Right ventricle myocardium superior (tissue), 1 donor: ENCODE results near the gene PNPLA1. TPM values are rescaled to one million over a fixed set of nuclear protein-coding genes. Genes with fewer than 3 reads are reported as not detected.
"Not testable (repeated sequence)": the region's sequence is repeated elsewhere in the genome, so short reads cannot be mapped to it uniquely, and the experiment has no call there.

ENCODE experiments used
- ATAC-seq: fragments of 200-7000 bp; cut with Tn5 transposase; one replicate; pipeline ENCODE4 v1.9.1; 2020; ENCODE audit warnings: mild to moderate bottlenecking; ENCODE audit not compliant: poor library complexity
- DNase-seq: peaks from one replicate; pipeline ENCODE4 v3.0.0-alpha.2; 2020
- intact Hi-C: fragments of 100-400 bp; cut with DNase I; formaldehyde crosslinking; loops from one replicate; pipeline ENCODE4 v1.11.2; 2022
- total RNA-seq: library from RNA; stranded (reverse); fragmentation: NEBNext Ultra II Directional; extraction: Animal tissue kit (Norgen Biotek cat#: 25700); gene quantifications from one replicate; pipeline ENCODE4 v1.2.1, GENCODE V29; 2021
- donor health status: DM: no; HTN: yes; CAD: no; lungs with severe emphysema.

PNPLA1 gene
- total RNA-seq, 1 donor from 2014 or later: not detected

DNA sequence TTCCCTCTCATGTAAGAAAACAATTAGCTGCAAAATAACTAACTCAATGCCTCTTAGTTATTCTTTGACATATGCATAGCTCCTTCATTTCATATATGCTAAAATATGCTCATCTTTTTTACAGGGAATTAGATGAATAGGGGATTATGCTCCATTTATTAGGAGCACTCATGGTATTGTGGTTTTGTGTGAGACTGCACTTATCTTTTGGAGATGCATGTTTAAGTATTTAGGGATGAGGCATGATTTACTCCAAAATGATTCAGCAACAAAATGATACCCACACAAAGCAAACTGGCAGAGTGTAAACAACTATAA, 58.0 kb downstream of the PNPLA1 start:
- DNase-seq (no peak), ATAC-seq (no peak)
- intact Hi-C loops: no loop called here

DNA sequence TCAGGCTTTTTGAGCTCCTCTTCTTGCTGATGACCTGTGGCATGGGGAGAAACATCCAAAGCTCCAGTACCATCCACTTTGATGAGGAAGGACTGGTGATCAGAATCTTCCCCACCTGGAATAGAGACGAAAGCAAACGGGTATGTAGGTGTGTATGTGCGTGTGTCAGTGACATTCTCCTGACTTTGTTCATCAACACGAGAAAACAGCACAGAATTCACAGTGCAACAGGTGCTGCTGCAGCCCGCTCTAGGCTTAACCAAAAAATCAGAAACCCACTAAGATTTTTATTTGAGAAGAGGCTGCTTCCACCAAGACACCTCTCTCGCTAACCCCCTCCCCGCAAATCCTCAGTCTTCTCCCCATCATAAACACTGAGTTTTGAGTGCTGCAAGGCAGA, 58.7 kb downstream of the PNPLA1 start:
- ATAC-seq (no peak), DNase-seq (no peak)
- intact Hi-C loops: no loop called here

DNA sequence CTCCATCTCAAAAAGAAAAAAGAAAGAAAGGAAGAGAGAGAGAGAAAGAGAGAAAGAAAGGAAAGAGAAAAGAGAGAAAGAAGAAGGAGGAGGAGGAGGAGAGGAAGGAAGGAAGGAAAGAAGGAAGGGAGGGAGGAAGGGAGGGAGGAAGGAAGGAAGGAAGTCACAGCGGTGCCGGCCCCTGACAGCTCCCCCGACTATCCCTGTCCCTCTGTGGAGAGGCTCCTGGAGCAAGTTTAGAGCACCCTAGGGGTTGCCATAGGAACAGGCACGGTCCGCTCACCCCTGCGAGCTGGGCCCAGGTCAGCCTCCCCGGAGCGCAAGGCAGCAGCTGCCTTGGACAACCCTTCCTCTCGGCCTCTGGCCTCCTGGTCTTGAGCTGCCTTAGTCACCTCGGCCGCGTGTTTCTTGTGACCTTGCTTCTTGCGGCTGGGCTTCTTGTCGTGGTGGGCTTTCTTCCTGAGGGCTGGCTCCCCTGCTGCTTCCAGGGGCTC, 60.0 kb downstream of the PNPLA1 start:
- no peak for DNase-seq
- intact Hi-C loops: no loop called here
- no peak for ATAC-seq

DNA sequence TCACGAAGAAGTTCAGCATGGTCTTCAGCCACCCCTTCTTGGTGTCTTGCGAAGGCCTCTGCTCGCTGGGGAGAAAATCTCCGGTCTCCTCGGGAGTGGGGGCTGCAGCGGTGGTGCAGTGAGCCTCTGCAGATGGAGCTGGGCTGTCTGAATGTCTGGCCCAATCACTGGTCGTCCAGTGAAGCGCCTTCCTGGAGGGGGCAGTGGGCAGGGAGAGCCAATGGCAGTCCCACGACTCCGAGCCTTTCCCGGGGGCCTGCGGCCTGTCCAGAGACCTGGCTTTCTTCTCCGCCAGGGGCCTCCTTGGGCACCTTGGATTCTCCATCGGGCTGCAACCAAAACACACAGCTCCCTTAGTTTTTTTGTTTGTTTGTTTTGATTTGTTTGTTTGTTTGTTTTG, 60.5 kb downstream of the PNPLA1 start:
- intact Hi-C loops: no loop called here
- ATAC-seq: no peak
- no peak for DNase-seq

DNA sequence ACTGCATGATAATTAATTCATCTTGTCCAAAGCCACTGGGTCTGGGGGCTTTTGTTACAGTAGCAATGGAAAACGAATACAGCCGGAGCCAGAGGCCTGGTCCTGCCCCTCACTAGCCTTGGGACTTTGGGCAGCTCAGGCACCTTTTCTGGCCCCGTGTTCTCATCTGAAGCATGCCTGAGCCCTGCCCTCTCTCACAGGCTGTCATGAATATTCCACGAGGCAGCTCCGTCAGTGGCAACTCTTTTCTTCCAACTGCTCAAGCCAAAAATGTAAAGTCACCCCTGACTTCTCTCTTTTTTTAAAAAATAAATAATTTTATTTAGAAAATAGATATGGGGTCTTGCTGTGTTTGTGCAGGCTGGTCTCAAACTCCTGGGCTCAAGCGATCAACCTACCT, 61.5 kb downstream of the PNPLA1 start:
- intact Hi-C loops: no loop called here

DNA sequence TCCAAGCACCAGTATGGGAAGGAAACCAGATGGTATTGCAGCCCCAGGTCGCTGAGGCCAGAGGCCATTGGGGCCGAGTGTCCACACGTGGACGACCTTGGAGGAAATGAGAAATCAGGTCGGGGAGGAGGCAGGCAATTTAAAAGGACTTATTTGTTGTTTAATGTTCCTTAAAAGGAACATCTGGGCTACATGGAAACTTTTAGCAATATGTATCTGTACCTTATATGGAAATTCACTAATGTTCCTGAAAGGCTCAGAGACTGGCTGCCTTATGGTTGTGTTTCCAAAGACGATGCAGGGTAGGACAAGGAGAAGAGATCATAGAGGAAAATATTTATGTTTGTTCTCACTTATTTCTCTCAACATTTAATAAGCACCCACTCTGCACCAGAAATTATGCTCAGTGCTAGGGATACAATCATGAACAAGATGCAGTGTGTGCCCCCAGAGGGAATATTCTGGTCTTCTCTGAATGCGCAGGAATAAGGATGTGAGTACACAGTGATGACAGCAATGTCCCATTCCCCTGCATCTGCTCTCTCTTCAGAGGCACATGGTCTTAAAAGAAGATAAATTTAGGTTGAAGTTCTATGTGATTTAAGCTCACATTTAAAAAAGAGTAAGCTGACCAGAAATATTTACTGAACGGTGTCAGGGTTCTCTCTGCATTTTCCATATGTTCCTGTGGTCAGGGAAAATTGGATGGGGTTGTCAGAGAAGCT, 63.5 kb downstream of the PNPLA1 start:
- no peak for ATAC-seq
- intact Hi-C loops: no loop called here
- DNase-seq: no peak

More for the DNA sequence above, 61.5 kb downstream of the PNPLA1 start:
- ATAC-seq (no peak), DNase-seq (no peak)

DNA sequence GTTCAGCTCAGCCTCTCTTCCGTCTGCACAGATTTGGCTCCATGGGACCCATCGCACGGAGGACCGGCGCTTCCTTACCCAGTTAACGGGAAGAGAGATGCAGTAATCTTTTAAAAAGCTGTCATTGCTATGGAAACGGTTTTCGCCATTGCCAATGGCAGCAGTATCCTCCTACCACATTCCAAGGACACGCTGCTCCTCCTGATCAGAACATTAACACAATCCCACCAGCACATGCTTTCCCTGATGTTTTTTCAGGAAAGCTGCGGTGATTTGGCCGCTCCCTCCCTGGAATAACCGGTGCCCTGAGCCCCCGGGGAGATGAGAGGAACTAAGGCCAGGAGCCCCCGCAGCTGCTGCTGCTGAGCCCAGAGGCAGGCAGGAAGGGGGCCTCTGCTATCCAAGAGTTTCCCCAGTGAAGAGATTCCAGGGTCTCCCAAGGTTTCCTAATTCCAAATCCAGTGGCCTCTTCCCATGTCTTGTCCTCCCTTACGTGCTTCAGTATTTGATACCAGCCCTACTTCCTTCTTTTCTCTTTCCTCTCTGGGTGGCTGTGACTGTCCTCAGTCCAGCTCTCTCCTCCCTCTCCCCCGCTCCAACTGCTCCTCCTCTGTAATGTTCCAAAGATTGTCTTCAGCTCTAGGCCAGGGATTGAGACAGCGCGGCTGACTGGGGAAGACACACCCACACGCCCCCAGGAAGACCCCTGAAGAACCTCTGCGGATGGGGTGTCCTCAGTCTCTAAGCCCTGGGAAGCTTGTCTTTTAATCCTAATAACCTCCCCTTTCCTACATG, 64.3 kb downstream of the PNPLA1 start:
- no peak for DNase-seq
- intact Hi-C loops: no loop called here
- peak; percentile 46 for ATAC-seq

DNA sequence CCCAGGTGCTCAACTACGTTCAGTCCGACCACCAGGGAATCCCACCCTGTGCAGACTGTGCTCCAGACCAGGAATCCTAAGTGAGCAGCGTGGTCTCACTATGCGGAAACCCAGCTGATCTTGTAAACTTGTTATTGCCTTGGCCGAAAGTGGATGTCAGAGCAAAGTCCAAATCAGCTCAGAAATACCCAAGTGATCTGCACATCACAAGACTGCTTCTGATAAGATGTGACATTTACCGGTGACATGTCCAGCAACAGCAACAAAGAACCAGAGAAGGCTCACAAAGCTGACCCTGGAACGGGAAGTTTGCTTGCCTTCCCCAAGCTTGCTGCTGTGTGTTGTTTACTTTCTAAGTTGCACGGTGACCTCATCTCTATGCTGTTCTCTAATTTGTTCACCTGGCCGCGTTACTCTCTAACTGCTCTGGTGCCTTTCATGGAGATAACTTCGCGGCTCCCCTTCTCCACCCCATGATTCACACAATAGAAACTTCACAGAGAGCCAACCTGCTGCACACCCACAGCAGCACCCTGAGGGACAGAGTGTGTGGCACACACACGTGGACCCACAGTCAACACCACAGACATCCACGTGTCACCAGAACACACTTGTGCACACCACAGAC, 65.1 kb downstream of the PNPLA1 start:
- peak; percentile 25 for ATAC-seq
- no peak for DNase-seq
- intact Hi-C loops: no loop called here

DNA sequence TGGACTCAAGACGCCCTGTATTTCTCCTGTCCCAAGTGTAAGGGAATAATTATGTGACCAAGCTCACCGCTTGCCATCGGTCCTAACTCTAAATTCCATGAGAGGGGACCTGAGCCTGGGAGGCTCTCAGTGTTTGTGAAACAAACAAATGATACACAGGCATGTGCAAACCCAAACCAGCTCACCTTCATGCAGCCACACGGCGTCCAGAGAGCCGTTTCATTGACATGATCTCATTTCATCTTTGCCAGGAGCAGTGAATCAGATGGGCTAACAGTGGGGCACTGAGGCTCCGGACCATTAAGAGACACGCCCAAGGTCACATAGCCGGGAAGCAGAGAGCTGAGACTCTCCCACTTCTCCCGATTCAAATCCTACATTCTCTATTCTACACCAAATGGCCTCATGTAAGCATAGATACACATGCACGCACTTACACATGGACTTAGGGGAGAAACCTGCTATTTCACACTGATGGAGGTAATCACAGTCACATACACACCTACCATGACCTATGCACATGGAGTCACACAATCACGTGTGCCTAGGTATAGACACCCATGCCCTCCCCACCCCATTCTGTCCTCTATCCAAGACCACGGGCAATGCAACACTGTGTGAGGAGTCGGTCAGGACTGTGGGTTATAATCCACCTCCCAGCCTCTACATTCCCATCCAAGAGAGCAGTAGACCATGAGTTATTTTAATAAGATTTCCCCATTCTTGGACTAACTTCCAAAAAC, 65.8 kb downstream of the PNPLA1 start:
- intact Hi-C loops: no loop called here
- ATAC-seq (no peak), DNase-seq (no peak)

DNA sequence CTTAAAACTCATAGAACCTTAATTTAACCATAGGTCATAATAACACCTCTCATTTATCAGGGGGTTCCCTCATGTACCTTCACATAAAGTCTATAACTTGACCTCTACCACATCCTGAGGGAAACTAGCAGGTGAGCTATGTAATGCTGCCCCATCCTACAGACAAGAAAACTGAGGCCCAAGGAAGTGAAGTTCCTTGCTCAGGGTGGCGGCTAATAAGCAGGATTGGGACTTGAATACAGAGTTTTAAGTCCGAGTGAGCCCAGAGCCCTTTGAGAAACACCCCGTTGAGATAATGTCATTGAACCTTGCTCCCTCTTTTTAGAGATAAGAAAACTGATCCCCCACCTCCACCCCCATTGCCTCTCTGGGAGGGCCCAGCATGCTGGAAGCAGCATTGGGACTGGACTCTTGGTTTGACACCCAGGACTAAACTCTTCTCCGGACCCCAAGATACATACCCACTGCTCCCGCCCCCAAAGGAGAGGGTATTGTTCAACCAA, 66.4 kb downstream of the PNPLA1 start:
- intact Hi-C loops: no loop called here
- DNase-seq (no peak), ATAC-seq (no peak)

DNA sequence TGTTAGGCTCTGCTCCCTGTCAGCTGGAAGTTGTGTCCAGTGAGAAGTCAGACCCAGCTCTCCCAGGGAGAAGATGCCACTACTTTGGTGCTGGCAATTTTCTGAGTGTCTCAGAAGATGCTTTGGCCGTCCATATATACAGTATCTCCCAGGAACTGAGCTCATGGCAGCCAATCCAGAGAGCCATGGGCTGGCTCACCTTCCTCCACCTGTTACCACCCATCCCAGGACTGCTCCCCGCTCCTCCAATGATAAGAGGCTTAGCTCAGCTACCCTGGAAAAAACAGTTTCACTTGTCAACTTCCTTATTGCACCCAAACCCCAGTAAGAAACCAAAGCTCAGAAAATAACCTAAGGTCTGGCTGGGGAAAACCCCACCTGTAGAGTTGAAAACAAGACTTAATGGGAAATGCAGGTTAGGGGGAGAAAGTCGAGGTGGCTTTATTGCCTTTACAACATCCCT, 67.0 kb downstream of the PNPLA1 start, which contains the start of gene BNIP5:
TSS of gene BNIP5 (minus strand) at position 110 of the 463 bp plus-strand sequence. CDS start 6,198 bp downstream, outside the sequence.
- intact Hi-C loops: no loop called here
- DNase-seq (no peak), ATAC-seq (no peak)

DNA sequence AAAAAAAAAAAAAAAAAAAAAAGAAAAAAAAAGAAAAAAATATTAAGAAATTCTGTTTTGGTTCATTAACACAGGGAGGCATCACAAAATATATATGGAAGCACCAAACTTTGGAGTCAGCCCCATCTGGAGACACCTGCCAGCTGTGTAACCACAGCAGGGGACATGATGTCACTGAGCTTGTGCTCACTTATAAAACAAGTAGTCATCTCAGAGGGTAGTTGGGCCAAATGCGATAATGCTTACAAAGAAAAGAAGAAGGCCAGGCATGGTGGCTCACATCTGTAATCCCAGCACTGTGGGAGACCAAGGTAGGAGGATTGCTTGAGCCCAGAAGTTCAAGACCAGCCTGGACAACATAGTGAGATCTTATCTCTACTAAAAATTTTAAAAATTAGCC, 68.0 kb downstream of the PNPLA1 start:
- intact Hi-C loops: no loop called here
- ATAC-seq (no peak), DNase-seq (no peak)

DNA sequence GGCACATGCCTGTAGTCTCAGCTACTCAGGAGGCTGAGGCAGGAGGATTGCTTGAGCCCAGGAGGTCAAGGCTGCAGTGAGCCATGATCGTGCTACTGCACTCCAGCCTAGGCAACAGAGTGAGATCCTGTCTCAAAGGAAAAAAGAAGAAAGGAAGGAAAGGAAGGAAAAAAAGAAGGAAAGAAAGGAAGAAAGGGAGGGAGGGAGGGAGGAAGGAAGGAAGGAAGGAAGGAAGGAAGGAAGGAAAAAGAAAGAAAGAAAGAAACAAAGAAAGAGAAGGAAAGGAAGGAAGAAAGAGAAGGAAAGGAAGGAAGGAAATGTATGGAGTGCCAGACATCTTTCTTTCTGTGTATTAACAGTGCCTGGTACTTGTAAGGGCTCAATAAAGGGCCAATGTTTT, 68.4 kb downstream of the PNPLA1 start:
- DNase-seq, intact Hi-C loops, ATAC-seq: not testable (repeated sequence)

DNA sequence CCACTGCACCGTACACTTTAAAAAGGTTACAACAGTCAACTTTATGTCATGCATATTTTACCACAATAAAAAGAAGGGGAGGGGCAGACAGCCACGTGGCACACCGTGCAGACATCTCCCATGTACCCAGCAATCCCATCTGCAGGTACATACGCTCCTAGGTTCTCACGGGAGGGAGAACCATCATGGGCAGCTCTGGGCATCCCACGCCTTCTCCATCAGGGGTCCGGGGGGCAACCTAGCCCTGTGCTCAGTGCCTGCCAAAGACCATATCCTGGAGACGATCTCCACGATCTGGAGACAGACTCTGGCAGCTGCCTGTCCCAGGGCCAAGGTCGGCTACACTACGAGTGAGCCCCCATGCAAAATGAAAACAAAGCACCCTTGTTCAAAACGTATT, 69.3 kb downstream of the PNPLA1 start:
- intact Hi-C loops: no loop called here

DNA sequence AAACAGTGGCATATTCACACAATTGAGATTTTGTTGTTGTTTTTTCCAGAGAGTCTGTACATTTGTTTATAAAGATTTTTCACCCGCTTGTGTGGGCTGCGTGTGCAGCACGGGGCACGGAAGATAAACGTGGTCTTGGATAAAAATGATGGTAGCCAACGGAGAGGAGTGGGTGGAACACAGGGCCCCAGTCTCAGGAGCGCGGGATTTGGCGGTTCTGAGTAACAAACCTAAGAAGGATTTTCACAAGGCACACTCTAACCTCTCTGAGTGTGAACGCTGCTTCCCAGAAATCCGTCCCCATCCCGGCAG, 70.4 kb downstream of the PNPLA1 start:
- intact Hi-C loops: no loop called here
- ATAC-seq: no peak
- no peak for DNase-seq

More for the DNA sequence above, 69.3 kb downstream of the PNPLA1 start:
- DNase-seq (no peak), ATAC-seq (no peak)

DNA sequence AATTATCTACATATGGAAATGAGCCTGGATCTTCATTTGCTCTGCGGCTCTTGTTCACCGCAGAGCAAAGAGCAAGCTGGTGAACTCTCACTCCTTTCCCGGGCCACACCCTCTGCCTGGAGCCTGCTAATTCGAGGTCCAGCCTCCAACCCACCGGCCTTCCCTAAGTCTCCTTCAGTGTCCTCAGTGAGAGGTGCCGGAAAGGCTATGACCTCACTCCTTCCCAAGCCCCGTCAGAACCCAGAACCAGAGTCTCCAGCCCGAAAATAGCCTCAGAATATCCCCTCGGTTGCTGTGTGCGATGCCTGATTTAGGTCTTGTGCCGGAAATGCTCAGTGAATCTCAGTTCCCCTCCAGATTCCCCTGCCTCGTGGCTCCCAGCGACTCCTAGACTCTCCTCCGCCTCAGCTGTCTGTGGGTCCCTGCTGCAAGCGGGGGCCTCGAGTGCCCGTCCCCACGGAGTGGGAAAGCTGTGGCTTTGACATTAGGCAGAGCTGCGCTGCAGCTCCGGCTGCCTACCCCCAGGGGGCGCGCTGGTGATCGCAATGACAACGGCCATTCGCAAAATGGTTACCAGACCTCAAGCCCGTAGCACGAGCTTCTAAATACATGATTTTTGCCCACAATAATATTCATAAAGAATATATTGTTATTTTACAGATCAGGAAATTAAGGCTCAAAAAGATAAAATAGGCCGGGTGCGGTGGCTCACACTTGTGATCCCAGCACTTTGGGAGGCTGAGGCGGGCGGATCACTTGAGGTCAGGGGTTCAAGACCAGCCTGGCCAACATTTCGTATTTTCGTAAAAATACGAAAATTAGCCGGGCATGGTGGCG, 71.0 kb downstream of the PNPLA1 start:
- ATAC-seq: peak; percentile 87
- peak; percentile 90 for DNase-seq
- intact Hi-C loops: no loop called here

DNA sequence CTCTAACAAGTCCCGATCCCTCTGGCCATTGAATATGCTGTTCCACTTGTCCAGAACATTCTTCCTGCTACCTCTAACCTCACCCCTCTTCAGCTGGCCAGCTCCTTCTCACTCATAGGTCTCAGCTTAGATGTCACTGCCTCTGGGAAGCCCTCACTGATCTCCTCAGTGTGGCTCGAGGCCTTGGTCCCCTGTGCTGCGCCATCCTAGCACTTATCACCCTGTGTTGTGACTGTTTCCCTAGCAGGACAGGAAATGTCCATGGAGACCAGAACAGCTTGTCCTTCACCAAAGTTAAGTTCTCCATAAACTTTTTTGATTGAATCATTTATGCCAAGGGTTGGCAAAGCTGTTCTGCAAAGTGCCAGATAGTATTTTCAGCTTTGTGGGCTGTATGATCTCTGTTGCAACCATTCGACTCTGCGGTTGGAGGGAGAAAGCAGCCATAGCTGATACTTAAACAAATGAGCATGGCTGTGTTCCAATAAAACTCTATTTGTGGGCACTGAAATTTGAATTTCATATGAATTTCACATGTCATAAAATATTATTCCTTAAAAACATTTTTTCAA, 73.3 kb downstream of the PNPLA1 start:
- DNase-seq: no peak
- ATAC-seq: no peak
- intact Hi-C loops: no loop called here
